Panc1 (cell line): Measurements from ENCODE around the gene HS3ST3A1. TPM values are rescaled to one million over a fixed set of nuclear protein-coding genes. Genes with fewer than 3 reads are reported as not detected.

ENCODE experiments used
- ATAC-seq: fragments of 200-7000 bp; cut with Tn5 transposase; 2 replicates; pipeline ENCODE4 v1.9.1; 2020; ENCODE audit warnings: mild to moderate bottlenecking, moderate library complexity
- BruUV-seq: library from RNA; stranded (reverse); fragments of 400-500 nt; replicated peaks from 2 replicates; lab custom pipeline; 2021; lab: Mats Ljungman, UMichigan
- CTCF ChIA-PET: fragments of 300-600 bp; sonication (Branson Sonifier 250); formaldehyde crosslinking; loops from one replicate; lab custom pipeline; 2022; ENCODE audit warnings: antibody characterized with exemption; lab: Charles Lee
- POLR2A ChIA-PET: fragments of 300-600 bp; sonication (Branson Sonifier 250); formaldehyde crosslinking; loops from one replicate; lab custom pipeline; 2022; ENCODE audit warnings: antibody characterized with exemption; lab: Charles Lee
- DNase-seq: peaks from one replicate; pipeline ENCODE4 v3.0.0-alpha.2; 2010; ENCODE audit warnings: low read depth, low spot score
- H3K27ac ChIP-seq: 2 replicates; pipeline ENCODE4 v1.5.1; 2011; ENCODE audit warnings: mild to moderate bottlenecking, low read length, inconsistent platforms
- H3K27me3 ChIP-seq: fragments of 200-500 bp; sonication (Bioruptor generic); 2 replicates; pipeline ENCODE4 v1.6.0; 2014; ENCODE audit warnings: low read length, inconsistent platforms; ENCODE audit not compliant: control insufficient read depth, insufficient read depth
- H3K36me3 ChIP-seq: fragments of 200-500 bp; sonication (Bioruptor generic); 2 replicates; pipeline ENCODE4 v1.5.1; 2014; ENCODE audit warnings: inconsistent platforms, mild to moderate bottlenecking, low read length, moderate library complexity; ENCODE audit not compliant: control insufficient read depth, insufficient read depth
- H3K4me1 ChIP-seq: 2 replicates; pipeline ENCODE4 v1.5.1; 2011; ENCODE audit warnings: inconsistent platforms, mild to moderate bottlenecking, low read length, moderate library complexity; ENCODE audit not compliant: control insufficient read depth, insufficient read depth
- H3K4me3 ChIP-seq, 2 experiments: 2 replicates each; pipeline ENCODE4 v1.5.1; 2011 to 2012; ENCODE audit warnings: low read depth in 2 of 2, low read length in 2 of 2, mild to moderate bottlenecking in 2 of 2, inconsistent platforms in 1 of 2, moderate library complexity in 1 of 2
- H3K9me3 ChIP-seq: fragments of 200-500 bp; sonication (Bioruptor generic); 2 replicates; pipeline ENCODE4 v1.5.1; 2014; ENCODE audit warnings: low read depth, mild to moderate bottlenecking, inconsistent platforms, low read length, moderate library complexity; ENCODE audit not compliant: control insufficient read depth, insufficient read depth
- POLR2AphosphoS5 ChIP-seq: IDR thresholded peaks from 2 replicates; pipeline ENCODE4 v1.6.1; 2012; ENCODE audit warnings: mild to moderate bottlenecking, low read depth, low read length, moderate library complexity
- SIN3A ChIP-seq: IDR thresholded peaks from 2 replicates; pipeline ENCODE4 v1.6.1; 2012; ENCODE audit warnings: low read depth, mild to moderate bottlenecking, low read length, moderate library complexity, borderline replicate concordance; ENCODE audit not compliant: insufficient read depth
- TCF7L2 ChIP-seq: IDR thresholded peaks from 2 replicates; pipeline ENCODE4 v1.6.1; 2011; ENCODE audit warnings: mild to moderate bottlenecking, low read depth, low read length, inconsistent platforms
- in situ Hi-C: cut with HindIII; loops from 2 replicates; pipeline ENCODE4 v1.10.0; 2016; ENCODE audit warnings: low sequenced_read_pairs, low pct_unique_long_range_greater_than_20kb
- intact Hi-C: fragments of 100-400 bp; cut with micrococcal nuclease; formaldehyde crosslinking; loops from one replicate; pipeline ENCODE4 v1.10.0; 2022; ENCODE audit not compliant: unreplicated experiment
- total RNA-seq: library from RNA; stranded (reverse); gene quantifications from one replicate; pipeline ENCODE4 v1.2.1, GENCODE V29; 2021; ENCODE audit not compliant: unreplicated experiment
- TF ChIP-seq, protein P1 (sequence below): fragments of 450-650 bp; IDR thresholded peaks from 2 replicates; pipeline ENCODE4 v1.5.1; 2017; ENCODE audit warnings: mild to moderate bottlenecking
- TF ChIP-seq, protein P2 (sequence below), 2 experiments: IDR thresholded peaks; 2 replicates each; pipeline ENCODE4 v1.6.1; 2011 to 2012; ENCODE audit warnings: low read depth in 2 of 2, control low read depth in 1 of 2, low read length in 1 of 2, mild to moderate bottlenecking in 1 of 2, moderate library complexity in 1 of 2; ENCODE audit not compliant: insufficient read depth in 1 of 2

The HS3ST3A1 gene
- total RNA-seq, 1 experiment from 2014 or later = 0.31 TPM

DNA sequence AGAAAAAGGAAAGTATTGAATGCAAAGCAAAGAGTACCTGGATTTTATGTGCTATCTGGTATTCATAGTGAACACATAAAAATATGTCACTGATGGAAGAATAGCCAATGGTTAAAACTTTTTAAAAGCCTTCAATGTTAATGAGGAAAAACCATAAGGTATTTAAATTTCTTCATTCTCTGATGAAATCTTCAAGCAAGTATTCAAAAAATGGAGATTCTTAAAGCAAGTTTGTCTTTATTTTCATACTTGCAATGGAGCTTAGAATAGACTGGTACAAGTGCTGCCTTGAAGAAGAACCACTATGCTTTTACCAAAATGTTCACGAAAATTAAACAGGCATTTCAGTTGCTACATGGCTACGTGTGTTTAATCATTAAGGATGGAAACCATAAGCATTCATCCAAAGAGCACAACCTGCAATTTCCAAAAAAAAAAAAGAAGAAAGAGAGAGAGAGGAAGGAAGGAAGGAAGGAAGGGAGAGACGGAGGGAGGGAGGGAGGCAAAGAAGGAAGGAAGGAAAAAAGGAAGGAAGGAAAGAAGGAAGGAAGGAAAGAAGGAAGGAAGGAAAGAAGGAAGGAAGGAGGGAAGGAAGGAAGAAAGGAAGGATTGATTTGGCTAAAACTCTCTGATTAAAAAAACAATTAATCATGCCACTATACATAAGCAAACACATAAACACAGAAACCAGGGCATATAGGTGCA, 17.6 kb downstream of the HS3ST3A1 start:
- POLR2A ChIA-PET = no interaction called here
- H3K4me3 ChIP-seq = no peak overlapping the region
- H3K4me1 ChIP-seq = no peaks in the 10 kb centered on the region
- H3K27me3 ChIP-seq = no peaks in the 10 kb centered on the region
- CTCF ChIA-PET = no interaction called here
- H3K36me3 ChIP-seq = no peaks in the 10 kb centered on the region
- in situ Hi-C loops (no loop called here), intact Hi-C loops (no loop called here)
- ATAC-seq = no peak
- no peaks in the 10 kb centered on the region for H3K9me3 ChIP-seq
- H3K27ac ChIP-seq = no peak overlapping the region
- no peak for DNase-seq
- TF ChIP-seq, protein P1, sequence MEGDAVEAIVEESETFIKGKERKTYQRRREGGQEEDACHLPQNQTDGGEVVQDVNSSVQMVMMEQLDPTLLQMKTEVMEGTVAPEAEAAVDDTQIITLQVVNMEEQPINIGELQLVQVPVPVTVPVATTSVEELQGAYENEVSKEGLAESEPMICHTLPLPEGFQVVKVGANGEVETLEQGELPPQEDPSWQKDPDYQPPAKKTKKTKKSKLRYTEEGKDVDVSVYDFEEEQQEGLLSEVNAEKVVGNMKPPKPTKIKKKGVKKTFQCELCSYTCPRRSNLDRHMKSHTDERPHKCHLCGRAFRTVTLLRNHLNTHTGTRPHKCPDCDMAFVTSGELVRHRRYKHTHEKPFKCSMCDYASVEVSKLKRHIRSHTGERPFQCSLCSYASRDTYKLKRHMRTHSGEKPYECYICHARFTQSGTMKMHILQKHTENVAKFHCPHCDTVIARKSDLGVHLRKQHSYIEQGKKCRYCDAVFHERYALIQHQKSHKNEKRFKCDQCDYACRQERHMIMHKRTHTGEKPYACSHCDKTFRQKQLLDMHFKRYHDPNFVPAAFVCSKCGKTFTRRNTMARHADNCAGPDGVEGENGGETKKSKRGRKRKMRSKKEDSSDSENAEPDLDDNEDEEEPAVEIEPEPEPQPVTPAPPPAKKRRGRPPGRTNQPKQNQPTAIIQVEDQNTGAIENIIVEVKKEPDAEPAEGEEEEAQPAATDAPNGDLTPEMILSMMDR = no peak
- TF ChIP-seq TCF7L2 (no peak), SIN3A (no peak), POLR2AphosphoS5 (no peak)
- TF ChIP-seq, protein P2, sequence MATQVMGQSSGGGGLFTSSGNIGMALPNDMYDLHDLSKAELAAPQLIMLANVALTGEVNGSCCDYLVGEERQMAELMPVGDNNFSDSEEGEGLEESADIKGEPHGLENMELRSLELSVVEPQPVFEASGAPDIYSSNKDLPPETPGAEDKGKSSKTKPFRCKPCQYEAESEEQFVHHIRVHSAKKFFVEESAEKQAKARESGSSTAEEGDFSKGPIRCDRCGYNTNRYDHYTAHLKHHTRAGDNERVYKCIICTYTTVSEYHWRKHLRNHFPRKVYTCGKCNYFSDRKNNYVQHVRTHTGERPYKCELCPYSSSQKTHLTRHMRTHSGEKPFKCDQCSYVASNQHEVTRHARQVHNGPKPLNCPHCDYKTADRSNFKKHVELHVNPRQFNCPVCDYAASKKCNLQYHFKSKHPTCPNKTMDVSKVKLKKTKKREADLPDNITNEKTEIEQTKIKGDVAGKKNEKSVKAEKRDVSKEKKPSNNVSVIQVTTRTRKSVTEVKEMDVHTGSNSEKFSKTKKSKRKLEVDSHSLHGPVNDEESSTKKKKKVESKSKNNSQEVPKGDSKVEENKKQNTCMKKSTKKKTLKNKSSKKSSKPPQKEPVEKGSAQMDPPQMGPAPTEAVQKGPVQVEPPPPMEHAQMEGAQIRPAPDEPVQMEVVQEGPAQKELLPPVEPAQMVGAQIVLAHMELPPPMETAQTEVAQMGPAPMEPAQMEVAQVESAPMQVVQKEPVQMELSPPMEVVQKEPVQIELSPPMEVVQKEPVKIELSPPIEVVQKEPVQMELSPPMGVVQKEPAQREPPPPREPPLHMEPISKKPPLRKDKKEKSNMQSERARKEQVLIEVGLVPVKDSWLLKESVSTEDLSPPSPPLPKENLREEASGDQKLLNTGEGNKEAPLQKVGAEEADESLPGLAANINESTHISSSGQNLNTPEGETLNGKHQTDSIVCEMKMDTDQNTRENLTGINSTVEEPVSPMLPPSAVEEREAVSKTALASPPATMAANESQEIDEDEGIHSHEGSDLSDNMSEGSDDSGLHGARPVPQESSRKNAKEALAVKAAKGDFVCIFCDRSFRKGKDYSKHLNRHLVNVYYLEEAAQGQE (IDR thresholded peaks at IDR 0.05; ENCODE audit: insufficient read depth in 1 of 2, low read depth in 2 of 2, low read length in 1 of 2) = no peak
- BruUV-seq = no TSS peak

DNA sequence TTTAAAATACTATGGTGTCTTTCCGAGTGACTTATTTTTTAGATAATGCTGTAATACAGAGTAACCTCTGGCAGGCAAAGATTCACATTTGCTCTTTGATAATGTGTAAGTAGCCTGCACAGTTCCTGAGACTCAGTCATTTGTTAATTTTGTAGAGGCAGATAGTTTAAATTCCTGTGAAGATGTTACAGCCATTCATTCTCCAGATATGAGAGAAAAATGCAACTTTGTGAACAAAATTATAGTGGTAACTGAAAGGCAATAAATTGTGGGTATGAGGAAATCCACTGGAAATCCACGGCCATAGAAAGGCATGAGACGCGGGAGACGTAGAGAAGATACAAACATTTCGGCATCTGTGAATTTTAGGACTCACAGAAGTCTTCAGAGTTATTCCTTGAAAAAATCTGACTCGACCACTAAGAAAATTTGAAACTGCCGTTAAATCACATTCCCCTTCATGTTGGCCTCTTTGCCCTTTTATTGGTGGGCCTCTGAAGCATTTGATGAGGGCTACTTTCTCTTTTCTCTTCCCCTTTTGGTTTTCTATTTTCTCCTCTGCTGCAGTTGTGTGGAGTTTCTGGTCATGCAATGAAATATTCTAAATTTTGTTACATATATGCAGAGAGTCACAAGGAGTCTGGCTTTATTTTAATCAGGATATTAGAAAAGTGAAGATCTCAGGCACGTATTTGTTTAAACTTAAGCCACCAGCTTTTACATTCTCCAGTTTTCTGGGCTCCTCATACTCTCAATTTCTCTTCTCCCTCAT, 18.8 kb downstream of the HS3ST3A1 start:
- intact Hi-C loops = no loop called here
- Histone ChIP-seq H3K4me3 (no peak overlapping the region), H3K27me3 (no peaks in the 10 kb centered on the region), H3K27ac (no peak overlapping the region), H3K9me3 (no peaks in the 10 kb centered on the region), H3K36me3 (no peaks in the 10 kb centered on the region), H3K4me1 (no peaks in the 10 kb centered on the region)
- TF ChIP-seq, protein P1 = no peak
- TF ChIP-seq POLR2AphosphoS5 (no peak), SIN3A (no peak), TCF7L2 (no peak)
- TF ChIP-seq, protein P2 (IDR thresholded peaks at IDR 0.05; ENCODE audit: insufficient read depth in 1 of 2, low read depth in 2 of 2, low read length in 1 of 2) = no peak
- no TSS peak for BruUV-seq
- POLR2A ChIA-PET = no interaction called here
- in situ Hi-C loops = no loop called here
- CTCF ChIA-PET = no interaction called here
- no peak for ATAC-seq
- DNase-seq = no peak
